Activated T-cell treated with anti-CD3 and anti-CD28 coated beads for 24 hours (primary cell): Measurements from ENCODE around the gene MYL3.
"Not testable (repeated sequence)": the region's sequence is repeated elsewhere in the genome, so short reads cannot be mapped to it uniquely, and the experiment has no call there.

Source experiments
- DNase-seq: peaks from one replicate; pipeline ENCODE4 v3.0.0-alpha.2; 2020; ENCODE audit warnings: low read depth

MYL3 gene

DNA sequence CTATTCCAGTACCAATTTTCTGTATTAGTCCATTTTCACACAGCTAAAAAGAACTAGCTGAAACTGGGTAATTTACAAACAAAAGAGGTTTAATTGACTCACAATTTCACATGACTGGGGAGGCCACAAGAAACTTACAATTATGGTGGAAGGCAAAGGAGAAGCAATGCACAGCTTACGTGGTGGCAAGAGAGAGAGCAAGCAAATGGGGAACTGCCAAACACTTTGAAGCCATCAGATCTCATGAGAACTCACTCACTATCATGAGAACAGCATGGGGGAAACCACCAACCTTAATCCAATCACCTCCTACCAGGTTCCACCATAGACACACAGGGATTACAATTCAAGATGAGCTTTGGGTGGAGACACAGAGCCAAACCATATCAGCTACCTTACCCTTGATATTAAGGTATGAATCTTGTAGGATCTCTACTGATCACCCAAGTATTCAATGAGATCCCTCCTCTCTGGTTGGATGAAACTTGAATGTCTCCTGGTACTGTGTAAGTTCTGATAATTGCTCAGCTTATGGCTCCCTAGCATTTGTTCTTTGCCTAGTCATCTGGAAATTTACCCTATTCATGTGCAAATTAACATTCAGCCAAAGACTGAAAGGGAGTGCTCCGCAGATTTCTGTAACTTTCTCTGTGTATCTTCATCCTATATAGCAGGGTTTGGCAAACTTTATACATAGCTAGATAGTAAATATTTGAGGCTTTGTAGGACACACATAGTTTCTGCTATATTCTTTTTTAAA lies 38.9 kb downstream of the MYL3 start:
- DNase-seq: no peak

DNA sequence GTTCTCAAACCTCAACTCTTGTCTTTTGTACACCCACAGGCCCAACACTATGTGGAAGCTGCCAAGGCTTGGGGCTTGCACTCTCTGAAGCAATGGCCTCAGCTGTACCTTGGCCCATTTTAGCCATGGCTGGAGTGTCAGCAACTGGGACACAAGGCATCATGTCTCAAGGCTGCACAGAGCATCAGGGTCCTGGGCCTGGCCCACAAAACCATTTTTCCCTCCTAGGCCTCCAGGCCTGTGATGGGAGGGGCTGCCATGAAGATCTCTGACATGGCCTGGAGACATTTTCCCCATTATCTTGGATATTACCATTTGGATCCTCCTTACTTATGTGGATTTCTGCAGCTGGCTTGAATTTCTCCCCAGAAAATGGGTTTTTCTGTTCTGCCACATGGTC lies 39.9 kb downstream of the MYL3 start:
- DNase-seq: not testable (repeated sequence)

GRCh38 chr3:46821553-46821952 lies 41.7 kb downstream of the MYL3 start:
- no peak for DNase-seq

DNA sequence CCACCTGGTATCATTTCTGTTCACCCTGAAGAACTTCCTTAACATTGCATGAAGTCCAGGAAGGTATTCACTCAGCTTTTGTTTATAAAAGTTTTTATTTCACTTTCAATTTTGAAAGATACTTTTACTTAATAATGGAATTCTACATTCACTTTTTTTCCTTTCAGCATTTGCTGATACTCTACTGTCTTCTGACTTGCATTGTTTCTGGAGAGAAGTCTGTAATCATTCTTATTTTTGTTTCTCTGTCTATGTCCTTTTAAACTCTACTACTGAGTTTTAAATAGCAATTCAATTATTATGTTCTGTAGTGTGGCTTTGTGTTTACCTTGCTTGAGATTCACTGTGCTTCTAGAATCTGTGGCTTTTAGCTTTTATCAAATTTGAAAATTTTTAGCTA lies 42.4 kb downstream of the MYL3 start:
- DNase-seq: no peak

DNA sequence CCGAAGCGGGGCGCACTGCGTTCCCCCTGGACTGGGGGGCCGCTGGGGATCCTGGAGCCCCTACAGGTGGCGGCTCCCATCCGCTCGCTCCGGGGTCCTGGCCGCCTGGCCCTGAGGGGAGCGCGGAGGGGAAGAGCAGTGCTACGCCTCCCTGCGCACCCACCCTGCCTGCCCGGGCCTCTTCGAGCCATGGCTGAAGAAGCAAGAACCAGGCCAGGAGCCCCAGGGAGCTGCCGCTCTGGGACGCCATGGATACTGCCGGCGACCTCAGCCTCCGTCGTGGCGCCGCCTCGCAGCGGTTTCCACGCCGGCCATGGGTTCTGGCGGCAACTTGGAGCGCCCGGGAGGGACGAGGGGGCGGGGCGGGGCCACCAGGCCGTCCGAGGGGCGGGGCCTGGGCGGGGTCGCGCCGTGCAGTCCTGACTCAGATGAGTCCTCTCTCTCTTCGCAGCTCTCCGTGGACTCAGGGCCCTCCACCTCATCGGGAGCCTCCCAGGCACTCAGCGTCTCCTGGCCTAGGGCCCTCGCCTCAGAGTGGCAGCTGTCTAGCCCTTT lies 50.9 kb downstream of the MYL3 start:
- DNase-seq: peak; percentile 66

- no peak for DNase-seq
These were observed 51.5 kb downstream of the MYL3 start for GRCh38 chr3:46811615-46812236.

DNA sequence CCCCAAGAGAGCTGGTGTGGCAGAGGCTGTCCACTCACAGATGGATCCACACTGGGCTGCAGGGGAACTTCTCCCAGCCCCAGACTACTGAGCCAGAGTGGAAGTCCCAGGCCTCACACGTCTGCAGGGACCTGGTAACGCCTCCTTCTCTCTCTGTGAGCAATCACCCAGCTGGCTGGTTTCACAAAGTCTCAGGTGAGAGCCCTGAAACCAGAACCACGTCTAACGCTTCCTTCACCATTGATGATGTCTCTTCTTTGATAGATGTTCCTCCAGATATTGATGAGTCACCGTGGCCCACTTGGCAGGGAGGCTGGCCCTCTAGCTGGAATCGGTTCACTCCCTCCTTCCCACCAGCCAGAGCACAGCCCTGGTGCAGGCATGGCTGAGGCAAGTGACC lies 54.5 kb downstream of the MYL3 start:
- DNase-seq: not testable (repeated sequence)
